NT2/D1 (cell line): ENCODE results near the gene MCAT.

Source experiments
- SUZ12 ChIP-seq: IDR thresholded peaks from 2 replicates; pipeline ENCODE4 v1.6.1; 2011; ENCODE audit not compliant: insufficient read length, insufficient read depth; ENCODE audit errors: extremely low read depth
- YY1 ChIP-seq: IDR thresholded peaks from 2 replicates; pipeline ENCODE4 v1.6.1; 2011; ENCODE audit not compliant: insufficient read length, insufficient read depth
- ZNF274 ChIP-seq: IDR thresholded peaks from 2 replicates; pipeline ENCODE4 v1.6.1; 2011; ENCODE audit warnings: mild to moderate bottlenecking, low read depth, low read length

DNA sequence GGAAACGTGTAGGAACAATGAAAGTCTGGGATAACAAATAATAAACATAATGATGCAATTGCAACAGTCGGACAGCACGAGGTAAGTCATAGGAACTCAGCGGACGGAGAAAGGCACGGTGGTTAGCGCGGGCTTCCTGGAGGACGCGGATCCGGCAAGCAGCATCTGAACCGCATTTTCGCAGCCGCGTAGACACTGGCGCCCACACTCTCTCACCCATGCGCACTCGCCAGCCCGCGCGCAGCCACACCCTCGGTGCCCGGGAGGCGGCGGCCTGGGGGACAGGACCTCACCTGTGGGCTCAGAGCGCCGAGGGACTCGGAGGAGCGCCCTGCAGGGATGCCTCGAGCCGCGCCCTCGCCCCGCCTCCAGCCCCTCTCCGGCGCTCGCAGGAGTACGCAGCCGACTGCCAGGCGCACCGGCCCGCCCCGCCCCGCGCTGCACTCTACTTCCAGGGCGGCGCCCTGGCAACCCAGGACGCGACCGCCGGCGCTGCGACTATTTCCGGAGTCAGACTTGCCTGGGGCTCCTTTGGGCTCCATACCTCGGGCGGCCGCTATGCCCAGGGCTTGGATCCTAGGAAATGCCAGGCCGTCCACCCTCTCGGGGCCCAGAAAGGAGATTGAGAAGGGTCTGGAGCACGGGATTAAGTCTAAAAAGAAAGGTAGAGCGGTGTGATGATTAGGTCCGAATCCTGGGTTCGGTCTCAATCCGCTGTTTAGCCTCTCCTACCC lies 54.0 kb downstream of the MCAT start, which contains the start of gene TTLL1:
- TF ChIP-seq YY1 (no peak), SUZ12 (no peak), ZNF274 (no peak)
